Stimulated activated CD8-positive, alpha-beta memory T cell treated with anti-CD3 and anti-CD28 coated beads, Interleukin-12 subunit alpha, Interleukin-12 subunit beta, amount 100 ng/mL, for 24 hours (primary cell): ENCODE data around the gene SNX6.
"Not testable (repeated sequence)": the region's sequence is repeated elsewhere in the genome, so short reads cannot be mapped to it uniquely, and the experiment has no call there.

ENCODE experiments used
- DNase-seq: peaks from one replicate; pipeline ENCODE4 v3.0.0-alpha.2; 2020; ENCODE audit errors: extremely low read depth

SNX6 gene

DNA sequence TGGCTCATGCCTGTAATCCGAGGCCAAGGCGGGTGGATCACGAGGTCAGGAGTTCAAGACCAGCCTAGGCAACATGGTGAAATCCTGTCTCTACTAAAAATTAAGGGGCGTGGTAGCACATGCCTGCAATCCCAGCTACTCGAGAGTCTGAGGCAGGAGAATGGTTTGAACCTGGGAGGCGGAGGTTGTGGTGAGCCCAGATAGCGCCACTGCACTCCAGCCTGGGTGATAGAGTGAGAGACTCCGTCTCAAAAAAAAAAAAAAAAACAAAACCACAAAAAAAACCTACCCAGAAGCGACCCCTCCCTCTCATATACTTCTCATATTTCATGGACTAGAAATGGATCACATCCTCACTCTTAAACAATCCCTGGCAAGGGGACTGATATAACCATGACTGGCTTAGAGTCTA lies 4.4 kb upstream of the SNX6 start:
- DNase-seq: not testable (repeated sequence)

DNA sequence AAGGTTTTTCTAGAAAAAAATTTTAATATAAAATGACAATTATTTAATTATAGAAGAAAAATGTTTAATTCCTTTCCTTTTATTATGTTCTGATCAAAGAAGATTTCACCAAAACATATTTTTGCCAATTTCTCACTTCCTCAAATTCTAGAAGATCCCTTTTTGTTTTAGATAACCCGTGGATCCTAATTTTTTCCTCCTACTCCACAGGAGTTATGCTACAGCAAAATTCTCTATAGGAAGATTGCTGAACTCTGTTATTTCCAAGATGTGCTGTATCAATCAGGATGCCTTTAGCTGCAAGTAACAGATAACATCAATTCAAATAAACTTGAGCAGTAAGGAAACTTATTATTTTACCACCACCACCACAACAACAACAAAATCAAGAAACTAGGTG lies 3.8 kb upstream of the SNX6 start:
- no peak for DNase-seq

DNA sequence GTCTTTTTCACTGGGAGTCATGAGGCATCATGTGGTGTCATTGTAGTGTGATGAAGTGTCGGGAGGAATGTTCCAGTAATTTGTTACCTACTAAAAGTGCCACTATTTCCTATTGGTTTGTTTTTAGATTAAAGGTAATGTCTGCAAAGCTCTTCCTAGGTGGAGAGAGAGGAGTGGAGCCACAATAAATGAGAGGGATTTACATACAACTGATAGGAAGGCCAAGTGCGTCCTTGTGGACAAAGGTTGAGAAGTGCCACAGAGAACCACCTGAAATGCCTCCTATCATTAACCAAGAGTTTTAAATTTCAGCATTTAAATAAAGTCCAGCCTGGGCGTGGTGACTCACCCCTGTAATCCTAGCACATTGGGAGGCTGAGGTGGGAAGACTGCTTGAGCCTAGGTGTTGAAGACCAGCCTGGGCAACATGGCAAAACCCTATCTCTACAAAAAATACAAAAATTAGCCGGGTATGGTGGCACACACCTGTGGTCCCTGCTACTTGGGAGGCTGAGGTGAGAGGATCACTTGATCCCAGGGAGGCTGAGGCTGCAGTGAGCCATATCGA lies 2.5 kb upstream of the SNX6 start:
- no peak for DNase-seq

DNA sequence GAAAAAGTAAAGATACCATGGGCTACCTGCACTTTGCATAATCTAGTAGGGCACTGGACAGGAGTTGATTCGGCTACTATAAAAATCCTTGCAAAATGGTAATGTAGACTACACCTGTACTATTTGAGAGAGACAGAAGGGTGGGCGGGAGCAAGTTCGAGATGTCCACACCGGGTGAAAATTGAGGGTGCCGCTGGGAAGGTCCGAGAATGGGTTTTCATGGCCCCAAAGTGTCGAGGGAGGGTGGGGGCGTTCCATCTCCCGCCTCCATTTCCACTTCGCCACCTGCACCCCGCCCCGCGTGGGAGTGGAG lies 648 bp downstream of the SNX6 start:
- DNase-seq: no peak

DNA sequence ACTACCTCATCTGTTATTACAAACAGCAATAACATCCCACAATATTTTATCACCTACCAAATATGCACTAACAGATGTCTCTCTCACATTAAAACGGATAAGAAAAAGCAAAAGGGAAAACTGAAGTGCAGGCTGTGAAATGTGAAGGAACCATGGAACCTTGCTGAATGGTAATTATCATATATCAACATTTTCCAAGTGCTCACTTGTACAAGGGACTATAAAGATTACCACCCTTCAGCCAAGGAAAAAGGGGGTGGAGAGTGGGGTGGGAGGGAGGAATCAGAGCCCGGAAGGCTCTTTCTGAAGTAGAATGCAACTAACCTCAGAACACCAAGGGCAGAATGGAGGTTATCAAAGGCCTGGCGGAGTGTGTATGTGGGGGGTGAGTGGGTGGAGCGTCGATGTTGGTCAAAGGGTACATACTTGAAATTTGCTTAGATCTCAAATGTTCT lies 1.2 kb downstream of the SNX6 start:
- no peak for DNase-seq

DNA sequence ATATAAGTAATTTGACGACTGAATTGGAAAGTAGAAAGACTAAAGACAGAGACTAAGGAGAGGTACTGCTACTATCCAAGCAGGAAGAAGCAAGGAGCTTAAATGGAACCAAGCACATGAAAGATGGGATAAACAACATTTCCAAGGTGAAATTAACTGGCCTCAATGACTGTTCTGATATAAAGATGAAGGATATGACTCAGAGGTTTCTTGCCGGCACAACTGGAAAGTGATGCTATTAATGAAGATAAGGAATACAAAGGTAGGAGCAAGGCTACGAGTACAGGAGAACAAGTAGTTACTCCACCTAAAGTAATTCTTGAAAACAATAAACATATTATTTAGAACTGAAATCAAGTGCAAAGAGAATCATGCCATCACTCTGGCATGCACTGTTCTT lies 6.4 kb downstream of the SNX6 start:
- no peak for DNase-seq

DNA sequence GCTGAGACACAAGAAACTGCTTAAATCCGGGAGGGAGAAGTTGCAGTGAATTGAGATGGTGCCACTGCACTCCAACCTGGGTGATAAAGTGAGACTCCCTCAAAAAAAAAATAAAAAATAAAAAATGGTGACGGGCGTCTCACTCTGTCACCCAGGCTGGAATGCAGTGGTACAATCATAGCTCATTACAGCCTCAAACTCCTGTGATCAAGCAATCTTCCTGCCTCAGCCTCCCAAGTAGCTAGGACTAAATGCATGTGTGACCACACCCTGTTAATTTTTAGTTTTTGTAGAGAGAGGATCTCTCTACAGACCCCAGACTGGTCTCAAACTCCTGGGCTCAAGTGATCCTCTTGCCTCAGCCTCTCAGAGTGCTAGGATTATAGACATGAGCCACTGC lies 9.1 kb downstream of the SNX6 start:
- DNase-seq: no peak

DNA sequence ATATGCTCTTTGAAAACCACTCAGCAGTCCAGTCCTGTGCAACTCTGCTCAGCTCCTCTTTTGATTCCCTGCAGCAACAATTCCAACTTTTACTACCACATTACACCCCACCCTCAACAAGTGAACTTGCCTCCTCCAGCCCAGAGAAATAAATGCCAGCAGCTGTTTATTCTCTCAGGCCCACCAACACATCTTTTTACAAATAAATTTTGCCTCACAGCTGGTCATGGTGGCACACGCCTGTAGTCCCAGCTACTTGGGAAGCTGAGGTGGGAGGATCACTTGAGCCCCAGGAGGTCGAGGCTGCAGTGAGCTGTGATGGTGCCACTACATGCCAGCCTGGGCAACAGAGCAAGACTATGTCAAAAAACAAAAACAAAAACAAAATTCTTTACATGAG lies 9.8 kb downstream of the SNX6 start:
- no peak for DNase-seq

DNA sequence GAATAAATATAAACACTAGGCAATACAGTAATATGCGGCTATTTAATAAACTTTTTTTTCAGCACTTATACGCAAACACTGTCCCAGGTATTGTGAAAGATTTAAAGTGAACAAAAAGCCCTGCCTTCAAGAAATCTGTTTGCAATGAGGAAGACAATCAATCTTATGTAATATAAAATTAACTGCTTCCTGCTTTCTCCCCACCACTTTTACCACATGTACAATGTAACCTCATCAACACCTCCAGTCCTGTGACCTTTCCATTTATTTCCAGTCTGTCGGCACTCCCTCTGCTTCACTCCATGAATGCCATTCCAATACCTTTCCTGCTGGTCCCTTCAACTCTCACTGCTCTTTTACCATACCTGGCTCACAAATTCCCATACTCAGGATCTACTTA lies 10.5 kb downstream of the SNX6 start:
- no peak for DNase-seq

DNA sequence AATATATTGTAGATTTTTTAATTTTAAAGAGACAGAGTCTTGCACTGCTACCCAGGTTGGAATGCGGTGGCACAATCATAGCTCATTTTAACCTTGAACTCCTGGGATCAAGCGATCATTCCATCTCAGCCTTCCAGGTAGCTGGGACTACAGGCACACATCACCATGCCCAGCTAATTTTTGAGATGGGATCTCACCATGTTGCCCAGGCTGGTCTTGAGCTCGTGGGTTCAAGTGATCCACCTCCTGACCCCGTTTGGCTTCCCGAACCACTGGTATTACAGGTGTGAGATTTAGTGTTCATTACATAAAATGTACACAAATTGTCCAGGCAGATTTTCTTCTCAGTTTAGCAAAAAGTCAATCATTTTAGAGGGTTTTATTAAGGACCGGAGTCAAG lies 13.6 kb downstream of the SNX6 start:
- no peak for DNase-seq

DNA sequence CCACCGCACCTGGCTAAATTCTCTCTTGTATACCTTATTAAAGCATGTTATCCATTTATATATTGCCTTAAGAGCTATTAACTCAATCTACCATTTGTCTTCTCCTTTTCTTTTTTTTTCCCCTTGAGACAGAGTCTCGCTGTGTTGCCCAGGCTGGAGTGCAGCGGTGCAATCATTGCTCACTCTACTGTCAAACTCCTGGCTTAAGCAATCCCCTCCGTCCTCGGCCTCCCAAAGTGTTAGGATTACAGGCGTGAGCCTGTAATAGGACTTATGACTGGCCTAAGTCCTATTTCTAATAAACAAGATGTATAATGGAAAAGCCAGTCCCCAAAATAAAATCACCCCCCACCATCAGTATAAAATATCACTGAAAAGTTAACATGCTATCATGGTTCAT lies 14.4 kb downstream of the SNX6 start:
- no peak for DNase-seq

DNA sequence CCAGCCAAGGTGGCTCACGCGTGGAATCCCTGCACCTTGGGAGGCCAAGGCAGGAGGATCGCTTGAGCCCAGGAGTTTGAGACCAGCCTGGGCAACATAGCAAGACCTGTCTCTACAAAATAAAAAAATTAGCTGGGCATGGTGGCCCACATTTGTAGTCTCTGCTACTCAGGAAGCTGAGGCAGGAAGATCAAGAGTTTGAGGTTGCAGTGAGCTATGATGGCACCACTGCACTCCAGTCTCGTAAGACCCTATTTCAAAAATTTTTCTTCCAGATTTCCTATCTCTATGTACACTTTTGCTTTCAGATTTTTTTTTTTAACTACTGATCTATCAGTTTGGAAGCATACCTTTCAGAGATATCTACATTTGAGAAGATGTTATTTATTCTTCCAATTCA lies 15.3 kb downstream of the SNX6 start:
- DNase-seq: no peak

DNA sequence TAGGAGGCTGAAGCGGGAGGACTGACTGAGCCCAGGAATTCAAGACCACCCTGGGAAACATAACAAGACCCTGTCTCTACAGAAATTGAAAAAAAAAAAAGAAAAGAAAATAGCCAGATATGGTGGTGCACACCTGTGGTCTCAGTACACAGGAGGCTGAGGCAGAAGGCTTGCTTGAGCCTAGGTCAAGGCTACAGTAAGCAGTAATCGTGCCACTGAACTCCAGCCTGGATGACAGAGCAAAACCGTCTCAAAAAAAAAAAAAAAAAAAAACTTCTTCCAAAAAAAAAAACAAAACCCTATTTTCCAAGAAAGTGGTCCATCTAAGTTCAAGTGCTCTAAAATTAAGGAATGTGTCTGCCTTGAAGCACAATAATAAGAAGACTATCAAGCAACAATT lies 19.8 kb downstream of the SNX6 start:
- DNase-seq: no peak

DNA sequence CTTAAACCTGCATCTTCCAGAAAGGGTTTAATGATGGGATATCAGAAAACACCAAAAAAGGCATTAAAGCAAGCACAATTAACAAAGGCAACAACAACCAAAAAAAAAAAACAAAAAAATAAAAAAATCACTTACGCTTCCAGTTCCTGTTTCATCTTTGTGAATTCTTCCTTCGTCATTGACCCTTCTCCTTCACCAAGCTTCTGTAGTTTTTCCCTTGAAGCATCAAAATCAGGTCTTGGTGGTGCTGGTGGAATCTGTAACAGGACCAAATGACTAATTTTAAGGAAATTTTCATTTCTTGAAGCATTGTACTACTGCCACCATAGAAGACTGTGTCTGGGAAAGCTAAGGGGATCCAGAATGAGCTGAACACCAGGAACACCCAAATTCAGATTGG lies 24.5 kb downstream of the SNX6 start:
- no peak for DNase-seq

DNA sequence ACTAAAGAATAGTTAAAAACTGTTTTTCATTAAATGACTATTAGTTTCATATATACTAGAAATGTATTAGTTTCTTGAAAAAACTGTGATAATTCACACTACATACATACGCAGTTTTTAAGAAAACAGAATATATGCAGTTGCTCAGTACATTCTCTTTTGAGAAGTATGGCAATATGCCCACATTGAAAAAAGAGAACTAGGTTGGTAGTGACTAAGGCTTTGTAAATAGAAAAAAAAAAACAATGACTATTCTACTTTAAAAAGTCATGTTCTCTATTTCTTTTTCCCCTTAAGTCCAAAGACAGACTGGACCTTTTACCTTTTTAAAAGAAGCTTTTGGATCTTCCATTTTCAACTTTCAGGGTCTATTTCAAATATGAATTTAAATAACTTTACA lies 25.0 kb downstream of the SNX6 start:
- DNase-seq: no peak

DNA sequence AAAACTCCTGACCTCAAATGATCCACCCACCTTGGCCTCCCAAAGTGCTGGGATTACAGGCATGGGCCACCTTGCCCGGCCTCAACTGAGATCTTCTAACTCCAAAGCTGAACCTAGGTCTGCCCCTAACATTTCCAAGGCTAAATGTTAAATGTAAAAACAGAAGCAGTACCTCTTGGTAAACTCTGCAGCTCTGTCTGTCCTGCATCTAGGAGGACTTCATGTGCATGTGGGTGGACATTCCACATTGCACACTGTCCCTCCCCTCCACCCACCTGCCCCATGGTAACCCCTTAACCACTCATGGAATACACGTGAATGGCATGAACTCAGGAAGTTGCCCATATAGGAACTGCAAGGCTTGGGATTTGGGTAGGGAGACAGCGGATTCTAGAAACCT lies 33.1 kb downstream of the SNX6 start:
- DNase-seq: no peak

DNA sequence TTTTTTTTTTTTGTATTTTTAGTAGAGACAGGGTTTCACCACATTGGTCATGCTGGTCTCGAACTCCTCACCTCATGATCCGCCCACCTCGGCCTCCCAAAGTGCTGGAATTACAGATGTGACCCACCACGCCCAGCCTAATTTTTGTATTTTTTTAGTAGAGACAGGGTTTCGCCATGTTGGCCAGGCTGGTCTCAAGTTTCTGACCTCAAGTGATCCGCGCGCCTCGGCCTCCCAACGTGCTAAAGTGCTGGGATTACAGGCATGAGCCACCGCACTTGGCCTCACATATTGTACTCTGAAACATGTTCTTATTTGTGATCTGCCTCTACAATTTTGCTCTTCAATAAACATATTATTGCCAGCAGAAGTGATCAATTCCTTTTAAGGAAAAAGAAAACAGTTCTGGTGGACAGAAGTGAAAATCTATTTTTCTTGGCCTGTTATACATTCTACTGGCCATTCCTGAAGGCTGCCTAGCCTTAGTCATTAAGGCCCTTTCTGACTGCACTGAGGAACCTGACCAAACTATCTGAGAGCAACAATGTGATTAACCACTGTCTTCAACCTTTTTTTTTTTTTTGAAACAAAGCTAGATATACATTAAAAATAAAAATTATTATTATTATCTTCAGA lies 36.1 kb downstream of the SNX6 start:
- DNase-seq: no peak

DNA sequence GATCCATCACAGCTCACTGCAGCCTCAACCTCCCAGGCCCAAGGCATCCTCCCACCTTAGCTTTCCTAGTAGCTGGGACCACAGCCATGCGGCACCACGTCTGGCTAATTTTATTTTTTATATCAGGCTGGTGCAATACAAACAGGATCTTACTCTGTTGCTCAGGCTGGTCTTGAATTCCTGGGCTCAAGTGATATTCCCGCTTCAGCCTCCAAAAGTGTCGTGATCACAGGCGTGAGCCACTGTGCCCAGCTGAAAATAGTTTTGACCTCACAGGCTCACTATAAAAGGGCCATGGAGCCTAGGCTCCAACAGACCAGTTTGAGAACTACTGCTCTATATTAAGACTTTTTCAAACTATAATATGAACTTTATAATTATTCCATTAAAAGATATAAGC lies 37.3 kb downstream of the SNX6 start:
- no peak for DNase-seq

DNA sequence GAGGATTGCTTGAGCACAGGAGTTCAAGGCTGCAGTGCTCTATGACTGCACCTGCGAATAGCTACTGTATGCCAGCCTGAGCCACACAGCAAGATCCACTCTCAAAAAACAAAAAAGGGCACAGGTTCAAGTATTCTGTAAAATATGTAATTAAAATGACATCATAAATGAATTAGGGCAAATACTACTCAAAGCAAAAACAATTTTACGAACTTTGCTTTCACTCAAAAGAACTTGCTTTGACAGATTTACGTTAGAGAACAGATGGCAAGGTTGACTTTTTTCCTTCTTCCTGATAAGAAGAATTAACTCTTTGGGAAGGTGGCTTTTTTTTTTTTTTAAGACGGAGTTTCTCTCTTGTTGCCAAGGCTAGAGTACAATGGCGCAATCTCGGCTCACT lies 46.4 kb downstream of the SNX6 start:
- no peak for DNase-seq

DNA sequence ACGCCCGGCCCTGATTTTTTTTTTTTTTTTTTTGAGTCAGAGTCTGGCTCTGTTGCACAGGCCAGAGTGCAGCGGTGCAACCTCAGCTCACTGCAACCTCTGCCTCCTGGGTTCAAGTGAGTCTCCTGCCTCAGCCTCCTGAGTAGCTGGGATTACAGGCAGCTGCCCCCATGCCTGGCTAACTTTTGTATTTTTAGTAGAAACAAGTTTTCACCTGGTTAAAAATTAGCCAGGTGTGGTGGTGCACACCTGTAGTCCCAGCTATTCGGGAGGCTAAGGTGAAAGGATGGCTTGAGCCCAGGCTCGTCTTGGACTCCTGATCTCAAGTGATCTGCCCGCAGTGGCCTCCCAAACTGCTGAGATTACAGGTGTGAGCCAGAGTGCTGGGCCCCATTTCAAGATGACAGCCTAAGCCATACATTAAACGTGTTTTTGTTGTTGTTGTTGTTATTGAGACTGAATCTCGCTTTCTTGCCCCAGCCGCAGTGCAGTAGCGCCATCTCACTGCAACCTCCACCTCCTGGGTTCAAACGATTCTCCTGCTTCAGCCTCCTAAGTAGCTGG lies 47.7 kb downstream of the SNX6 start:
- no peak for DNase-seq

DNA sequence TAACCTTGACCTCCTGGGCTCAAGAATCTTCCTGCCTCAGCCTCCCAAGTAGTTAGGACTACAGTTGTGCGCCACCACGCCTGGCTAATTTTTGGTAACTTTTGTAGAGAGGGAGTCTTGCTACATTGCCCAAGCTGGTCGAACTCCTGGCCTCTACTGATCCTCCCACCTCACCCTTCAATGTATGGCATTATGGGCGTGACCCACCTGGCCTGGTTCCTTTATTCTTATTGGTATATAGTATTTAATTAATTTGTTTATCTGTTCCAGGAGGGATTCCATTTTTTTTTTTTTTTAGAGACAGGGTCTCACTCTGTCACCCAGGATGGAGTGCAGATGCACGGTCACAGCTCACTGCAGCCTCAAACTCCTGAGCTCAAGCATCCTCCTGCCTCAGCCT lies 49.6 kb downstream of the SNX6 start:
- no peak for DNase-seq

DNA sequence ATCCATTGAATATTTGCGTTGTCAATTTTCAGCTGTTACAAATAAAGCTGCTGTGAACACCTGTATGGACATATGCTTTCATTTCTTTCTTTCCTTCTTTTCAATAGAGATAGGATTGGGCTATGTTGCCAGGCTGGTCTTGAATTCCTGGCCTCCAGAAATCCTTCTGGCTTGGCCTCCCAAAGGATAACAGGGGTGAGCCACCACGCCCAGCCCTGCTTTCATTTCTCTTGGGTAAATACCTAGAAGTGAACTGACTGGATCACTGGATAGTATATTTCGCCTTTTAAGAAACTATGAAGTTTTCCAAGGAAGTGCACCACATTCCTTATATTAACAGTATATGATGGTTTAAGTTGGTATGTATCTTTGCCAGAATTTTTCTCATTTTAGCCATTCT lies 58.2 kb downstream of the SNX6 start:
- no peak for DNase-seq

DNA sequence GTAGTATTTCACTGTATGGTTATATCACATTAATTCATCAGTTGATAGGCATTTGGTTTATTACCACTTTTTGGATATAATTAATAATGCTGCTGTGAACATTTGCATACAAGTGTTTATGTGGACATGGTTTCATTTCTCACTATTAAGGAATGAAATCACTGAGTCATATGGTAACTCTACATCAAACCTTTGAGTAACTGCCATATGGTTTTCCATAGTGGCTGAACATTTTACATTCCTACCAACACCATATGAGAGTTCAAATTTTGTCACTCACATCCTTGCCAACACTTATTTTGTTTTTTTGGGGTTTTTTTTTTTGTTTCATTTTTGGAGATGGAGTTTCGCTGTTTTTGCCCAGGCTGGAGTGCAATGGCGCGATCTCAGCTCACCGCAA lies 60.2 kb downstream of the SNX6 start:
- DNase-seq: no peak

DNA sequence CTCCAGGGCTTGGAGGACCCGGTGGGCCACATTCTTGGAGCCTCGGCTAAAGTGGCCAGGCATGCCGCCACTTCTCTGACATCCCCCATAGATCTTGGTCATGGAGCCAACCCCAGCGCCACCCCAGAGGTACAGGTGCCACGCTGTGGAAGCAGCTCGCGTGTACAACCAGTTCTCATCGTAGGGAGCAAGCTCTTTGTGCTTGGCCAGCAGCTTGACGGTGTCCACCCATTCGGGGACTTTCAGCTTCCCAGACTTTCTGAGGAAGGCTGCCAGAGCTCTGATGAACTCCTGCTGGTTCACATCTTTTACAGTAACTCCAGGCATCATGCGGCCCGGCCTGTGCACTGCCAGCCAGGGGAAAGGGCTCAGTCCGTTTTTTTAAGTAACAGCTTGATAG lies 61.1 kb downstream of the SNX6 start:
- no peak for DNase-seq
